DLD1 (cell line): ENCODE results near the gene CUL2.

Experiments
- in situ Hi-C: cut with HindIII; loops from 2 replicates; pipeline ENCODE4 v1.10.0; 2017; ENCODE audit warnings: low sequenced_read_pairs

CUL2 gene

DNA sequence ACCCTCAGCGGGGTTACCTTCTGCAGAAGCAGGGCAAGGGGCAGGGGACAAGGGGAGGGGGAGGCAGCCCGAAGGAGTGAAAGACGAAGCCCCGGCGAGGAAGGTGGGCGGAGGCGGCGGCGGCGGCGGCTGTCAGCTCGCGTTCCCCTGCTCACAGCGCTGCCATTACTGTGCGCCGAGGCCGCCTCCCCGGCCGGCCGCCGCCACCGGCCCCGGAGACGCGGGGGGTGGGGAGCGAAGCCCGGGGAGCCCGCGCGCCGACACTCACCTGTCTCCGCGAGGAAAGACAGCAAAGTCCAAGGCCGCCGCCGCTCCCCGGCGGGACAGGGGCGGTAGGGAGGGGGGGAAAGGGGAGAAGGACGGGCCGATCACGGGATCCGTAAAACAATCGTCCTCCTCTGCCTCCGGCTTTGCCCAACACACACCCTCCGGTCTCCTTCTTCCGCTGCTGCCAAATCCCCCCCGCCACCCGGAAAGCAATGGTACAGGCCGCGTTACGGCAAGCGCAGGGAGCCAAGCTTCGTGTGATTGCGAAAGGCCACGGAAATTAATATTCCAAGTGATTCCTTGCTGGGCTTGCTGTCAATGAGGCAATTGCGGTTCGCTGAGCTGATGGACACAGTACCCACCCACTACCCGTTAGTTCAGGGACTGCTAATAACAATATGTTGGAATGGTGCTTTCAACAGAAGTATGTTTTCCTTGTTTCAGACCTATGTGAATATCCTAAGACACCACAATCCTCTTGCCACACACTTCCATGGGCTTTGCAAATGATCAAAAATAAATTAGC, at the start of gene CUL2:
Gene CUL2 (minus strand): TSS at position 180 of the 793 bp plus-strand sequence. CDS start 19,024 bp downstream, outside the sequence.
- in situ Hi-C loops: no loop called here

DNA sequence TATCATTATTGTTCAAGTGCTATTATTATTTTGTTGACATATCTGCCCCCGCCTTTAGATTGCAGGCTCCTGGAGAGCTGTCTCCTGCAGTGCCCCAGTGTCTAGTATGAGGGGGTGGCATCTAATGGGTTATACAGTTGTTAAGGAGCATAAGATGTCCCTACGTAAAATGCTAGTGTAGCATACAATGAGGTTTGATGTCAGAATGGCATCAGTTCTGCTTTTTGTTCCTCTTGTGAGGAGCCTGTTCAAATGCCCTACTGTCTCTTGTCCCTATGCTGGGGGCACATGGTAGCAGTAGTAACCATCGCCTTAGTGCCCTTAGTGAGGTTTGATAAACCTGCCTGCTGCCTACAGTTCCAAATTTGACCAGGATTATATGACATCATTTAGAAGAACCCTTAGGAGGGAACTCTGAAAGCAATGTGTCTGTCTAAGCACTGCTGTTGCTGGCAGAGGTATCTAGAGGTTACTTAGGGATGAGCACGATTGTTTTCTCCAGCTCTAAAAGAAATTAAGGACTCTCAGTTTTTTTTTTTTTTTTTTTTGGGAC, 46.2 kb upstream of the CUL2 start:
- in situ Hi-C loops: no loop called here

DNA sequence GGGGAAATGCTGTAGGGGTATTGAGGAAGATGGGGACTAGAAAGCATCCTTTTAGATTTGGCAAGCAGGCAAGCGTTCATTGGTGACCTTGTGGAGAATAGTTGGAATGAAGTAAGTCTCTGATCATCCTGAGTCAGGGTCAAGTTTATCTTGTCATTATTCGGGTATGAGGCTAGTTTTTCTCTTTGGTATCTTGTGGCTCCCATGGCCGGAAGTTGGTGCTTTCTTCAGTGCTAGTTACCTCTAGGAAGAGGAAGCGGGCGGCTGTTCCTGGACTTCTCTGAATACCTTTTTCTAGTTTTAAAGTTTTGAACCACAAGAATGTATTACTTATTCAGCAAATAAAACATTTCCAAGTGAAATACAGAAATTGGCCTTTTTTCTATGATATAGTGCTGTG, 45.7 kb upstream of the CUL2 start:
- in situ Hi-C loops: no loop called here

DNA sequence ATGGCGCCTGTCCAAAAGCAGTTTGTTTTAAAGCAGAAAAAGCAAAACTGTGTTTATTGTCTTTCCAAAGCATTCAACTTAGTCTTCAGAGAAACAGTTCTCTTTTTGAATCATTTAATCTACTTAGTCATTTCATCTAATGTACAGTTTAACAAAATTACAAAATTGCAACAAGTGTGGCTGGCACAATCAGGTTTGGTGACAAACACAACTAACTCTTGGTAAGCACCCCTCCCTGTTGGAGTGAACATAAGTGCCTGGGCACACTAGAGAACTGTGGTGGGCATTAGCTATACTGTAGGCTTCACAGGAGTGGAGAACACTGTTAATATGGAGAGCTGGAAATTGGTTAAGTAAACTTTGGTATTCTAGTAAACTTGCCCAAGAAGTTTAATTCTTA, 43.4 kb upstream of the CUL2 start:
- in situ Hi-C loops: no loop called here

DNA sequence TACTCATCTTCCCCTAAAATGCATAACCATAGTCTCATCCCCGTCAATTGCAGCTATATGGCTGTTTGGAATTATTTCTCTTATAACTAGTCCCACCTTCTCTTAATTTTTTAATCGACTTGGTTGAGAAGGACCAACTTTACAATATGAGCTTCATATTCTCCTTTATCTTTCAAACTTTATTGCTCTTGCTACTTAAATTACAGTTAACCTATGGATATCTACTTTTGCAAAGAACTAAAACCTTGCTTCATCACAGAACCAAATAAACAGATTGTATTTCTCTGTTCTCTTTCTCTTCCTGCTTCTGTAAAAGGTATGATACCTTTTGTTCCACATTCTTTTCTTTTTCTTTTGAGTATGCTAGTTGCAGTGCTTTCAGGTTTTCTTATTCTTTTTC, 42.6 kb upstream of the CUL2 start:
- in situ Hi-C loops: no loop called here

DNA sequence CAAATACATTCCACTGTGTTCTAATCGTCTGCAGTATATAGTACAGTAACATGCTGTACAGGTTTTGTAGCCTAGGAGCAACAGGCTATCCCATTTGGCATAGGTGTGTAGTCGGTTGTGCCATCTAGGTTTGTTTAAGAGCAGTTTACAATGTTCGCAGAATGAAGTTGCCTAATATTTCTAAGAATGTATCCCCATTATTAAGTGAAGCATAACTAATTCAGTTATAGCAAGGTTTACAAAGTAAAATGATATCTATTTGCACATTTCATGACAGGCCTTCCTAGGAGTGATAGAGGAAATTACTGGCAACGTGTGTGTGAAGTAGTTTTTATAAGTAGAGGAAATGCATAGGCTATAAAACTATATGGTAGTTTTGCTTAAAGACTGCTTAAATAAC, 40.5 kb upstream of the CUL2 start:
- in situ Hi-C loops: no loop called here

DNA sequence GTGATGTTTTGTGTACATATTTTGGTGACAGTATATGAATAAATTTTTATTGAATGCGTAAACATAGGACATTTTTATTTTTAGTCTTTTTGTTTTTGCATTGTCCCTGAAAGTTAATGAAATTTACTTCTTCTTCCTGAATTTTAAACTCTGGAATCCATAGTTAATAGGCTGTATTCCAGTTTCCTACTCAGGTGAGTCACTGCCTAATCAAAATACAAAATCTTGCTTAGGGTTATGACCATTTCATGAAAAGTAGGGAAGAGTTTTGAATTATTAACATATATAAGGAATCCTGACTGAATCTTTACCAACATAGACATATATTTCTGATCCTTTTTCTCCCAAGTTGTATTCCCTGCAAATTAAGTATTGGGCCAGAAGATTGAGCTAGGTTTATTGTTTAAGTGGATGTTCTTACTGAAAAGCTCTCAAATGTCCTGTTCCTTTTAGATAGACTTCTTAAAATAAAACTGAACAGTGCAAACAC, 39.1 kb upstream of the CUL2 start:
- in situ Hi-C loops: no loop called here

DNA sequence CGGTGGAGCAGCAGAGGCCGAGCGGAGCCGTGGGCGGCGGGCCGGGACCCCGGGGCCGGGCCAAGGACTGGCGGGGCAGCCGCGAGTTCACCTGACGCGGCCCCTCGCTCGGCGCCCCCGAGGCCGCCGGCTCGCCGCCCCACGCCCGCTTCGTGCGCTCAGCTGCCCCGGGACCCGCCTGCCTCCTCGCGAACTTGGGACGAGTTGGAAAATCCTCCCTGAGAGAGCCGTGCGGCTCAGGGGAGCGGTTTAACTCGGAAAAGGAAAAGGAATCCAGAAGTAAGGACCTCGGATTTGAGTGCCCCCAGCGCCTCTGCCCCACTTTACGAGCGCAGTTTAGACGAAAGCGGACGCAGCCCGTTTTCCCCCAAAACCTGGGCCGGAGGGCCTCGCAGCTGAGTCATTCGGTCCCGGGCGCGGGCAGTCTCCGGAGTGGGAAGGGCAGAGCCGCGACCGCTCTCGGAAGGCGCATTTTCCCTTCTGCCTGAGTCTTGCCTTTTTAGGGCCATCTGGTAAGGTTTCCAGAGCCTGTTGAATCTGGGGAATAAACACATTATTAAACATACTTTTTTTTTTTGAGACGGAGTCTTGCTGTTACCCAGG, 37.2 kb upstream of the CUL2 start:
- in situ Hi-C loops: no loop called here

DNA sequence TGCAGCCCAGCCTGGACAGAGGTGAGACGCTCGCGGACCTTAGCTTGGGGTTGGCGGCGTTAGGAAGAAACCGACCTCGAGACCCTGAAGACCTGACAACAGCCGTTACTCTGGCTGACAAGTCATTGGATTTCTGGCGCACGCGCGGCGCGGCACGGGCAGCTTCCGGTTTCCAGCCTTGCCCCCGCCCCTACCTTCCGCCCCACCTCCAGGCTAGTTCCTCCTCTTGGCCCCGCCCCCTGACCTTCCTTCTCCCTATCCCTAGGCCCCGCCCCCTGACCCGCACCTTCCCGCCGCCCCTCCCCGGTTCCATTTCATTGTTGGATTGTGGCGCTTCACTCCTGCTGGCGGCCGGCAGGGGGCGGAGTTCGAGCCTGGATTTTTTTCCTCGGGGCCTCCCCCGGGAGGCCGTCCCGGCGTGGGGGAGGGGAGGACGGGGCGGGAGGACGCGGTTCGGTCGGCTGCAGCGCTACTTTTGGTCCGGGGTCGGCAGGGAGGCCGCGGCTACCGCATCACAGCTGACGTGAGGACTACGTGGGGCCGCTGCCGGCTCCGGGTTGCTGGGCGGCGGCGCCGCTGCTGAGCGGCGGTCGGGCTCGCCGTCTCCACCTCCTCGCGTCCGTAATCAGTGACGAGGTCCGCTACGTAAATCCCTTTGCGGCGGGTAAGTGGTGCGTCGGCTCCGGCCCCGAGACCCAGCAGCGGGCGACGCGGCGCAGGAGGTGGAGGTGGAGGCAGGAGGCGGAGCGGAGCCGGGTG, 36.6 kb upstream of the CUL2 start, which contains the start of gene CREM:
Gene CREM (plus strand): TSS at position 317 of the 759 bp plus-strand sequence. CDS start 10,990 bp downstream, outside the sequence.
- in situ Hi-C loops: no loop called here

DNA sequence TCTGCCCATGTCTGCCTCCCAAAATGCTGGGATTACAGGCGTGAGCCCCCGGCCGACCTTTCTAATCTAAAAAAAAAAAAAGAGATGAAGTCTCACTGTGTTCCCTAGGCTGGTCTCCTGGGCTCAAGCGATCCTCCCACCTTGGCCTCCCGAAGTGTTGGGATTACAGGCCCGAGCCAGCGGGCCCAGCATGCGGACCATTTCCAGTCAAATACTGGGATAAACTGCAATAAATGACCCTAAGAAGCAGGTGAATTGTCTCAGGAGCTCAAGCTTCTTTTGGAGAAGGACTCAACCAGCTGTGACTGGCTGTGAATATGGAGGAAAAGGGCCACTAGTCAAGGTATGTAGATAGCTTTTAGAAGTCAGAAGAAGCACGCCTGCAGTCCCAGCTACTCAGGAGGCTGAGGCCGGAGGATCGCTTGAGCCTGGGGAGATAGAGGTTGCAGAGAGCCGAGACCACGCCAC, 36.0 kb upstream of the CUL2 start:
- in situ Hi-C loops: no loop called here

DNA sequence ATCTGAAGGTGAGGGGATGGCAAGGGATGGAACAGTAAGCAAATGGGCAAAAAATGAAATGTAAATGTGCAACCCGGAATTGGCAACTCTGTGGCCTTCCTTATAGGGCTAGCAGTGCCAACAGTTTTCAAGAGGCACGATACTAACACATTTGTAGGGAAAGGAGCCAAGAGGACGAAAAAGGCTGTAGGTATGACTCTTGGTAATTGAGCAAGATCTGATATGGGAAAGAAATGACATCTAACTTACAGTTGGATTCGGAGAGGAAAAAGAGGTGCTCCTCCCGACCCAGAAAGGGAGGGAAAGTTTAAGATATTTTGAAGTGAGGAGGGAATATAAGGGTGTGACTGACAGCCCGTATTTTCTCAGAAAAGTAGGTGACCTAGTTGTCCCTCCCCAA, 34.4 kb upstream of the CUL2 start:
- in situ Hi-C loops: no loop called here

DNA sequence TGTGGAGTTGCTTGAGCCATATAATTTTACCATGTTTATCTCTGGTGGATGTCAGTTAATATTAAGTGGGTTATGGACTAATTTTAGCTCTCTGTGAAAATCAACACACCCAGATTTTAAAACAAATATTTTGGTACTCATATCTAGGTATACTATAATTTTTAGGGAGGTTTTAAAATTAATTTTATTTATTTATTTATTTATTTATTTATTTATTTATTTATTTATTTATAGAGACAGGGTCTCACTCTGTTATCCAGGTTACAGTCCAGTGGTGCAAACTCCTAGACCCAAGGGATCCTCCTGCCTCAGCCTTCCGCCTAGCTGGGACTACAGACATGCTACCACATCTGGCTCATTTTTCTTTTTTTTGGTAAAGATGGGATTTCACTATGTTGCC, 29.2 kb upstream of the CUL2 start:
- in situ Hi-C loops: no loop called here

DNA sequence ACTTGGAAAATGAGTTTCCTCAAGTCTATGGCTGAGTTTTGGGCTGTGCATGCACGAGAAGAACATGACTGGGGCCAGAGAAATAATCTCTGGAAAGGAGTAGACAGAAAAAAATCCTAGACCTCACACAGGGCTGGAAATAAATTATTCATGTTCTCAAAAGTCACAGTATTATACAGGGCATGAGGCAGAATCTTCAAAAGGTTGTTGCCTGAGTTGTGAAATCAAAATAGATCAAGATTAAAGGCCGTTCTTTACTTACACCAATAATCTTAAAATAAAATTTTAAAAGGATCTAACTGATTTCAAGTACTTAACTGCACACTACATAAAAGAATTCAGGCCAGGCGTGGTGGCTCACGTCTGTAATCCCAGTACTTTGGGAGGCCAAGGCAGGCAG, 22.4 kb upstream of the CUL2 start:
- in situ Hi-C loops: no loop called here

DNA sequence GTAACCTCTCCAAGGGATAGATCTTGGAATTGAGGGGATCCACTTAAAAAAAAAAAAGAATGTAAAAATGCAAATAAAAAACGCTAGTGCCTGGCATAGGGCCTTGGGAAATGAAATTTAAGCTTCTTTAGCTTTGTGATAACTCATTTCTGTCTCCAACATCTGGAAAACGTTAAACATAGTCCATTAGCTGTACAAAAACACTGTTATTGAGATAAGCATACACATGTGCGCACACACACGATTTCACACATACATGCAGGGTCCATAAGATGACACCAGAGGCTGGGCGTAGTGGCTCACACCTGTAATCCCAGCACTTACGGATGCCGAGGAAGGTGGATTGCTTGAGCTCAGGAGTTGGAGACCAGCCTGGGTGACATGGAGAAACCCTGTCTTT, 13.7 kb upstream of the CUL2 start:
- in situ Hi-C loops: no loop called here

DNA sequence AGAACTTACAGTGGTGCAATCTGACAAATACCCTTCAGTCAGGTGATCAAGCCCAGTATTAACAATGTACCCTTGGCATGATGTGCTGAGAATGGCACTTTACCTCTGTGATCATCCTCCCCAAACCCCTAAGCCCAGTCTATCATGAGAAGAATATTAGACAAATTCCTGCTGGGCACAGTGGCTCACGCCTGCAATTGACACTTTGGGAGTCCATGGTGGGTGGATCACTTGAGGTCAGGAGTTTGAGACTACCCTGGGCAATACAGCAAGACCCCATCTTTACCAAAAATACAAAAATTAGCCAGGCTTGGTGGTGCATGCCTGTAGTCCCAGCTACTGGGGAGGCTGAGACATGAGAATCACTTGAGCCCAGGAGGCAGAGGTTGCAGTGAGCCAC, 7.4 kb upstream of the CUL2 start:
- in situ Hi-C loops: no loop called here

DNA sequence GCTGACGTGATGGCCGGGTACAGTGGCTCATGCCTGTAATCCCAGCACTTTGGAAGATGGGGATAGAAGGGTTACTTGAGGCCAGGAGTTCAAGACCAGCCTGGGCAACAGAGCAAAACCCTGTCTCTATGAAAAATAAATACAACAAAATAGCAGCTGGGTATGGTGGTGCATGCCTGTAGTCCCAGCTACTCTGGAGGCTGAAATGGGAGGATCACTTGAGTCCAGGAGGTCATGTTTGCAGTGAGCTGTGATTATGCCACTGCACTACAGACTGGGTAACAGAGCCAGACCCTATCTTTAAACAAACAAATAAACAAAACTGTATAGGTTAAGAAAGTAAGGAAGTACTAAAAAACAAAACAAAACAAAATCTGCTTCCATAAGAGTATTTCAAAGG, 6.2 kb upstream of the CUL2 start:
- in situ Hi-C loops: no loop called here

DNA sequence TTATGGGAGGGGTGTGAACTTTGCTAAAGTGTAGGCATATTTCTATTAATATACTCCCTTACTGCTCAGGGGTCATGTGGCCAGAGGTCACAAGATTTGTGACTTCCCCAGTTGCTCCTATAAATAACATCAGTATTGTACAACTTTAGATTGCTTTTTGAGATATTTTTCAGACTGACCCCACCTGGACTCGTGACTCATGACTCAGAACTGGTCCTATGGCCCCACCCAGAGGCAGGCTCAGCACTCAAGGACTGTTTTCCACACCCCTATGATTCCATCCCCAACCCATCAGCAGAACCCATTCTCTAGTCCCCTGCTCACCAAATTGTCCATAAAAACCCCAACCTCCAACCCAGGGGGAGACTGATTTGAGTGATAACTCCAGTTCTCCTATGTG, 2.7 kb upstream of the CUL2 start:
- in situ Hi-C loops: no loop called here

DNA sequence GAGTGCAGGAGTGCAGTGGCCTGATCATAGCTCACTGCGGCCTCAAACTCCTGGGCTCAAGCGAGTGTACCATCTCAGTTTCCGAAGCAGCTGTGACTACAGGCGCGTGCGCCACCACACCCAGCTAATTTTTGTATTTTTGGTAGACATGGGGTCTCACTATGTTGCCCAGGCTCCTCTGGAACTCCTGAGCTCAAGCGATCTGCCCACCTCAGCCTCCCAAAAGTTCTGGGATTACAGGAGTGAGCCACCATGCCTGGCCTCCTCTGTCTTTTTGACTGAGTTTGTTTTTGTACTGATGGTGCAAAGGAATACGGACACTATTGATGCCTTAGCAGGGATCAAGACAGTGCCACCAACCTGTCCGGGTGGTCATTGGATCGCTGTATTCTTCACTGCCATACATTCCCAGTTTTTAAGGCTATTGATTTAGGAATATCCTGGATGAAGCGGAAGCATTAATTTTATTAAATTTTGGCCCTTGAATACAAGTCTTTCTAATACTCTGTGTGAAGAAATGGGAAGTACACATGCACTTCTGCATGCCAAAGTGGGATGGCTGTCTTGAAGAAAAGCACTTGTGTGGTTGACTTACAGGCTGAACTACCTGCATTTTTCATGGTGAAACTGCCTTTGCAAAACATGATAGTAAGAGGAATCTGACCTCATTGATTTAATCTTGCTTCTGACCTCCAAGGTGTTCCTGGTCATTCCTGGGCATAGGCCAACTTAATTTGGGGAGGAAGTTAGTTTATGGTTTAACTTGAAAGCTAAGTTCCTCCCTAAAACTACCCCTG, 2.1 kb upstream of the CUL2 start:
- in situ Hi-C loops: no loop called here

DNA sequence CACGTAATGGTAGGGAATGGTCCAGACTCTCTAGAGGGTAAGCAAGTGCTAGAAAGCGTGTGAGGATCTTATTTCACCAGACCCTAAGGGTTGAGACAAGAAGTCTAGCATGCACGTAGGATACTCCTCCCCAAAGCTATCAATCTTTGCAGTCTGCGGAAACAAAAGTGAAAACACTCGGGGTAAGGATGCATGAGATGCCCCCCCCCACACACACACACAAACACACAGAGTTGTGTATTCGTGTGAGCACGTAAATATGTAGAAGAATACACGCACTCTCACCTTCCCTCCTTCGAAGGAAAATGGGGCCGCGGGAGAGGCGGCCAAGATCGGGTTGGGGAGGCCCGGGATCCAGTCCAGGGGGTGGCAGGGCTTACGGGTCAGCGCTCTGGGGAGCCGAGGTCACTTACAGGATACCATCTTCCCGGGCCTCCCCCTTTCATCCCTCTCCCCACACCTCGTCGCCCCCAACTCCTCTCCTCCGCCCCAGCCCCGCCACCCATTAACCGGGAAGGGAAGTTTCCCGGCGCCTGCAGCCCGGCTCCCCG, 455 bp downstream of the CUL2 start:
- in situ Hi-C loops: no loop called here

DNA sequence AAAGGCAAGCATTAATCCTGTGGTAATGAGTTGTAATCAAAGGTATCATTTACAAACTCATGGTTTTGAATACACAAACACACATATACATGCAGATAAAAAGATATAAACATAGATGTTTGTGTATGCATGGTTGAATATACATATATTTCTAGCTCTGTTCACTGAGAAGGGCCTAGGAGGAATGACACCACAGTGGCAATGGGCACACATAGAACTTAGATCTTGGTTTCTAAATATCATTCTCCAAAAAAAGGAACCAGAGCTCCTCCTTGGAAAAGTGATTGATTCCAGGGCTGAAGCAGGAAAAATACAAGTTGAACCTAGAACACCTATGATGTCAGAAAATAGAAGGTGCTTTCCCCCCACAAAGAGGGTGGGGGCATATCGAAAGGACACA, 6.9 kb downstream of the CUL2 start:
- in situ Hi-C loops: no loop called here
